NCI-H748 (cell line): ENCODE measurements around the gene SNRPB.
A peak's percentile ranks its signal among the peaks of the same experiment; 100 is the strongest.

Experiments used
- DNase-seq: peaks from one replicate; lab custom pipeline; 2025; ENCODE audit not compliant: unreplicated experiment; lab: John Stamatoyannopoulos, UW

SNRPB gene

DNA sequence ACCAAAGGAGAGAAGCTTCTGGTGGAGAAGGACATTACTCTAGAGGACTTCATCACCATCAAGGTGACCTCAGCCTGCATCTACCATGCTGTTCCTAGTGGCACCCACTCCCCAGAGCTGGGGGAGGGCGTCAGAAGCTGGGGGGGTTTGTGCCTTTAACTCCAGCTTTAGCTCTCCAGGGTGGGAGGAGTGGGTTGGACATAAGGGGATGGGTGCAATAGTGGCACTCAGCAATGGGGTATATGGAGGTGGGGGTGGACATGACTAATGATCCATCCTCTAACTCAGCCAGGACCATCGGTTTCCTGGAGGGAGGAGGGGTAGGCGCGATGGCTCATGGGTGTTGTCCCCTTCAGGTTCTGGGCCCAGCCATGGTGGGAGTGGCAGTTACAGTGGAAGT, 40.1 kb downstream of the SNRPB start:
- DNase-seq: no peak

DNA sequence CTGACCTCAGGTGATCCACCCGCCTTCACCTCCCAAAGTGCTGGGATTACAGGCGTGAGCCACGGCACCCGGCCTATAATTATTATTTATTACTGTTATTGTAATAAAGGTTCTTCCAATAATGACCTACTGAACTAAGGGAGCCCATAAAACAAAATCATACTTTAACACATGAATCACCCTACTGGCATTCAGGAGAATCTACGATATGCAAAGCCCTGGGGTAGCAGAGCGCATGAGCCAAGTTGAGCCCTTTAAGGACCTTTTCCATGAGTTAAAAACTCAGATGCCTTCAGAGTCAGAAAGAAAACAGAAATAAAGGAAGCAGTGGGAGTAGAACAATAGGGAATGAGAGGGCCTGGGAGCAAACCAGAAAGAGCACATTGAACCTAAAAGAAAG, 41.5 kb downstream of the SNRPB start:
- DNase-seq: no peak

DNA sequence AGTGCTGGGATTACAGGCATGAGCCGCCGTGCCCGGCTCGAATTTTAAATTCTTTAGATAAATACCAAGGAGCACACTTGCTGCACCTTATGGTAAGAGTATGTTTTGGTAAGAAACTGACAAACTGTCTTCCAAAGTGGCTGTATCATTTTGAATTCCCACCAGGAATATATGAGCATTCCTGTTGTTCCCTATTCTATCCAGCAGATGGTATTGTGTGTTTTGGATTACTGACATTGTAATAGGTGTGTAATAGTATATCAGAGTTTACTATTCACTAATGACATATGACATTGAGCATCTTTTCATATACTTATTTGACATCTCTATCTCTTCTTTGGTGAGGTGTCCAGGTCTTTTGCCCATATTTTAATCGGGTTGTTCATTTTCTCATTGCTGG, 49.3 kb downstream of the SNRPB start:
- peak; percentile 23 for DNase-seq

DNA sequence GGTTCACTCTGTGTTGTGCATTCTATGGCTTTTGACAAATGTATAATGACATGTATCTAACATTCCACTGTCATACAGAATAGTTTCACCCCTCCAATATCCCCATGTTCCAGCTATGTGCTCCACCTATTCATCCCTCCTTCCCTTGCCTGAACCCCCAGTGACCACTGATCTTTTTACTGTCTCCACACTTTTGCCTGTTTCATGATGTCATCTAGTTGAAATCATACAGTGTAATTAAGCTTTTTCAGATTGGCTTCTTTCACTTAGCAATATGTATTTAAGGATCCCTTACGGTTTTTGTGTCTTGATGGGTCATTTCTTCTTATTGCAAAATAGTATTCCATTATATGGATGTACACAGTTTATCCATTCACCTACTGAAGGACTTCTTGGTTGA, 50.1 kb downstream of the SNRPB start:
- DNase-seq: no peak

DNA sequence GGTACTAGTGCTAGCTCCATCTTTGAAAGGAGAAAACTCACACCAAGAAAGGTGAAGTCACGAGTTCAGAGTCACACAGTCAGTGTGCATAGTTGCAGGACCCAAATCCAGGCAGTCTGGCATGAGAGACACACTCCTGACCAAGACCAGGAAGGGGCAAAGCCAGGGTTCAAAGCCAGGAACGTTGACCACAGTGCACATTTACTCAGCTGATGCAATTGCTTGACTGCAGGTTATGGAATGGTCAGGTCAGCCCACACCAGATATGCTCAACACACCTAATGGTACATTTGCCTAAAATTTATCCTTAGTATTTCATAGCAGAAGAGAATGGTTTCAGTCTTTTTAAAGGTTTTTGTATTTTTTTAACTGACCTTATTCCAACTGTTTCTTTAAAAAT, 52.2 kb downstream of the SNRPB start:
- no peak for DNase-seq

DNA sequence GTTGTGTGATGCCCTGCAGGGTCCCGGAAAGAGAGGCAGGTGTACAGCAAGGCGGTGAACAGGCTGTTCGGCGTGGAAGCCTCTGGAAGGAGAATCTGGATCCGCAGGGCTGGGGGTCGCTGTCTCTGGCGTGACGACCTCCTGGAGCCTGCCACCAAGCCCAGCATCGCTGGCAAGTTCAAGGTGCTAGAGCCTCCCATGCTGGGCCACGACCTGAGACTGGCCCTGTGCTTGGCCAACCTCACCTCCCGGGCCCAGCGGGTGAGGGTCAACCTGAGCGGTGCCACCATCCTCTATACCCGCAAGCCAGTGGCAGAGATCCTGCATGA, 53.4 kb downstream of the SNRPB start:
- no peak for DNase-seq

DNA sequence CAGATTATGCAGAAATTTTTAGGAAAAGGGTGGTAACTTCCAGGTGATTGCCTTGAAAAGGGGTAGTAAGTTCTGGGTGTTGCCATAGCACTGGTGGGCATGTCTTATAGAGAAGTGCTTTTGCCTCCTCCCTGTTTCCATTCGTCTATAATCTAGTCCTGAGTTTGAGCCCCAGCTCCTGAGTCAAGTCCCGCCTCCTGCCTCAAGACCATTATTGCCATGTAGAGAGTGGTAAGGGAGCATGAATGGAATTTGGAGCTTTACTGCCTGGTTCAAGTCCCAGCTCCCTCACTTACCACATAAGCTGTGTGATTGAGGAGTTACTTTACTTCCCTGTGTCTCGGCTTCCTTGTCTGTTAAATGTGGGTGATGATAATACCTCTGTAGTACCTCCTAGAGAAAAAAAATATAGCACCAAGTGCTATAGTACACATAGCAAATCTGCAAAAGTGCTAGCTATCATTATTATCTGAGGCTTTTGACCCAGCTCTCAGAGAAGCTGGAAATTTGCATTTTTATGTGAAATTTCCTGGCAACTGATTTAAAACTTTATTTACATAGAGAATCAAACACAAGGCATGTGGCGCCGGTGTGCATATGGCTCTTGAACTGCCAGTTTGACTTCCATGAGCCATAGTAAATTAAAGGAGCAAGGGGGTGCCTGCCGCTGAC, 53.9 kb downstream of the SNRPB start:
- peak; percentile 69 for DNase-seq
